ENCODE results near the gene LARP1B.
"Not testable (repeated sequence)": the region's sequence is repeated elsewhere in the genome, so short reads cannot be mapped to it uniquely, and the experiment has no call there.

LARP1B gene

DNA sequence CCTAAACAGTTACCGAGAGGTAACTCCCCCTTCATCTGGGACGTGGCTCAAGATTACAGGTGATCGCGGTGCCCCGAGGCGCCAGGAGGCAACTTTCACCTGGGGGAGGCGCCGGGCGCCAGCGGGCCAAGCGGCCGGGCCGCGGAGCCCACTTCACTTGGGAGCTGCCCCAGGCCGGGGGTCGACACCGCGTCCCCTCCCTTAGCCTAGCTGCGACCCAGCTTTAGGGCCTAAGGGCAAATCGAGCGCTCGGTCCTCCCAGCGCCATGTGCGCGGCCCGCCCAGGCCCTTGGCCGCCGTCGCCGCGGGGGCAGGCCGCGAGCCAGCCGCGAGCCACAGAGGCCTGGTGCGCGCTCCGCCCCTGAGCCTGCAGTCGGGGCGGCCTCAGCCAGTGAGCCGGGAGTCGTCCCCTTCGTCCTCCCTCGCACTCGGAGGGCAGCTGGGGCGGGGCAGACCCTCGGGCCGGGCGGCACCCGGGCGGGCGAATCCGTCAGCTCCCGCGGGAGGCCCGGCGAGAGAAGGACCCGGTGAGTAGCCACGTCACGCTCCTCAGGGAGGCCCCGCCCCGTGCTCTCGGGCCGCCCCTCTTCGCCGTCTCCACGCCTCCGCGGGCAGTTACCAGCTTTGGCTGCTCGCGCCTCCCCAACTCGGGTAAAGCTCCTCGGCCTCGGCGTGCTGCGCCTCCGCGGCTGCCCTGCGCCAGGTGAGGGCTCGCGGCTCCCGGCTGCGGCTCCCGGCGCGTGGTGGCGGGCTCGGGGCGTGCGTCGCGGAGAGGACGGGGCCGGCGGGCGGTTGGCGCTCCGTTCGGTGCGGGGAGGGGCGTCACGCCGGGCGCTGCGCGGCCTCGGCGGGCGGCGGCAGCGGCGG is at the start of gene LARP1B:
Gene LARP1B (plus strand): TSS at position 614 of the 867 bp plus-strand sequence. CDS start 13,640 bp downstream, outside the sequence.
- DNase-seq: peak; percentile 95 to 97

DNA sequence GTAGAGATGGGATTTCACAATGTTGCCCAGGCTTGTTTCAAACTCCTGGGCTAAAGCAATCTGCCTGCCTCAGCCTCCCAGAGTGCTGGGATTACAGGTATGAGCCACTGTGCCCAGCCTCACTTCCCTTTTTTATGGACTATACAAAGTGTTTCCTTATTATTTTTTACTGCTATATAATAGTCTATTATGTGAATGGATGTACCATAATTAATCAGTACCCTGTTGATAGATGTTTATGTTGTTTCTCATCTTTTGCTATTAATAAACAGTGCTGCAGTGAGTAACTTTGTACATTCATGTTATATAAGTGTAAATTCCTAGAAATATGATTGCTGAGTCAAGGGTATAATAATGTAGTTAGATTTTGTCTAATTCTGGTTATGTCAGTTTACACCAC is 35.8 kb upstream of the LARP1B start:
- DNase-seq: no peak

DNA sequence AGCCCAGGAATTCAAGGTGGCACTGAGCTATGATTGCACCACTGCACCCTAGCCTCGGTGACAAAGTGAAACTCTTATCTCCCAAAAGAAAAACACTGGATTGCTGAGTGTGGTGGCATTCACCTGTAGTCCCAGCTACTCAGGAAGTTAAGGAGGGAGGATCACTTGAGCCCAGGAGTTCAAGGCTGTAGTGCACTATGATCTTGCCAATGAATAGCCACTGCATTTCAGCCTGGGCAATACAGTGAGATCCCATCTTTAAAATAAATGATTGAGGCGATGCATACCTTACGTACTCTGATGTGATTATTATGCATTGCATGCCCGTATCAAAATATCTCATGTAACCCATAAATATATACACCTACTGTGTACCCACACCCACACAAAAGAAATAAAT is 31.2 kb upstream of the LARP1B start:
- no peak for DNase-seq

GRCh38 chr4:128031756-128032384 is 29.2 kb upstream of the LARP1B start:
- DNase-seq: no peak

GRCh38 chr4:128039568-128039967 is 21.5 kb upstream of the LARP1B start:
- no peak for DNase-seq

- DNase-seq: not testable (repeated sequence)
Observed at GRCh38 chr4:128047019-128047418, 14.1 kb upstream of the LARP1B start.

GRCh38 chr4:128047514-128047913 is 13.6 kb upstream of the LARP1B start:
- DNase-seq: not testable (repeated sequence)

DNA sequence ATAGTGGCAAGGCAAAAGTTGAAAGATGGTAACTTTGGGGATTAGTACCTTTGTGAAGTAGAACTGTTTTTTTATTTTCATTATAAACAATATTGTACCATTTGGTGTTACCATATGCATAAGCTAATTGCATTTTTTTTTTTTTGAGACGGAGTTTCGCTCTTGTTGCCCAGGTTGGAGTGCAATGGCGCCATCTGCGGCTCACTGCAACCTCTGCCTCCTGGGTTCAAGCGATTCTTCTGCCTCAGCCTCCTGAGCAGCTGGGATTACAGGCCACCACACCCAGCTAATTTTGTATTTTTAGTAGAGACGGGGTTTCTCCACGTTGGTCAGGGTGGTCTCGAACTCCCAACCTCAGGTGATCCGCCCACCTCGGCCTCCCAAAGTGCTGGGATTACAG is 9.9 kb upstream of the LARP1B start:
- not testable (repeated sequence) for DNase-seq

- not testable (repeated sequence) for DNase-seq
Observed at GRCh38 chr4:128054907-128055306, 6.2 kb upstream of the LARP1B start.

- not testable (repeated sequence) for DNase-seq
Observed at GRCh38 chr4:128055441-128056206, 5.5 kb upstream of the LARP1B start.

GRCh38 chr4:128056396-128056795 is 4.7 kb upstream of the LARP1B start:
- no peak for DNase-seq

DNA sequence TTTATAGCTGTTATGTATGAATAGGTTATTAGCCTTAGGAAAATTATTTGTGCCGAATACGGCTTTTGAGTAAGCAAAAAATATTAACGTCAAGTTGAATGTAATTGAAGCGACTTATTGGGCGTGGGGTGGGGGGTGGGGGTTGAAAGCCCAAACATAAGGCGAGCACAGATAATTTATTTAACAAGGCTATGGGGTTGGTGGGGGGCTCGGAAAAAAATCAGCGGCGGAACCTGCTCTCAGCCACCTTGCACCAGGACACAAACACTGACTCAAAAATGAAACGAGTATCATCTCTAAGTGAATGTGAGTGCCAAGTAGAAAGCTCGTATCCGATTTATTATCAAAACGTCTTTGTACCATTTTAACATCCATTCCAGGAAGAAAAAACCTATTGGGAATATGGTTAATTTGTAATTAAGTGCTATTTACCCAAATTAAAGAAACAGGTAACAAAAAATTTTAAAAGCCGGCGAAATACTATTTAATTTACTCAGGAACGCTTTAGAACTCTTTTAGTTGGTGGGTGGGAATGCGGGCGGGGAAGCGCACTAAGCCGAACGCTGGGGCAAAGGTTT is 902 bp upstream of the LARP1B start:
- peak in 1 of 2 donors; percentile 7 for DNase-seq

DNA sequence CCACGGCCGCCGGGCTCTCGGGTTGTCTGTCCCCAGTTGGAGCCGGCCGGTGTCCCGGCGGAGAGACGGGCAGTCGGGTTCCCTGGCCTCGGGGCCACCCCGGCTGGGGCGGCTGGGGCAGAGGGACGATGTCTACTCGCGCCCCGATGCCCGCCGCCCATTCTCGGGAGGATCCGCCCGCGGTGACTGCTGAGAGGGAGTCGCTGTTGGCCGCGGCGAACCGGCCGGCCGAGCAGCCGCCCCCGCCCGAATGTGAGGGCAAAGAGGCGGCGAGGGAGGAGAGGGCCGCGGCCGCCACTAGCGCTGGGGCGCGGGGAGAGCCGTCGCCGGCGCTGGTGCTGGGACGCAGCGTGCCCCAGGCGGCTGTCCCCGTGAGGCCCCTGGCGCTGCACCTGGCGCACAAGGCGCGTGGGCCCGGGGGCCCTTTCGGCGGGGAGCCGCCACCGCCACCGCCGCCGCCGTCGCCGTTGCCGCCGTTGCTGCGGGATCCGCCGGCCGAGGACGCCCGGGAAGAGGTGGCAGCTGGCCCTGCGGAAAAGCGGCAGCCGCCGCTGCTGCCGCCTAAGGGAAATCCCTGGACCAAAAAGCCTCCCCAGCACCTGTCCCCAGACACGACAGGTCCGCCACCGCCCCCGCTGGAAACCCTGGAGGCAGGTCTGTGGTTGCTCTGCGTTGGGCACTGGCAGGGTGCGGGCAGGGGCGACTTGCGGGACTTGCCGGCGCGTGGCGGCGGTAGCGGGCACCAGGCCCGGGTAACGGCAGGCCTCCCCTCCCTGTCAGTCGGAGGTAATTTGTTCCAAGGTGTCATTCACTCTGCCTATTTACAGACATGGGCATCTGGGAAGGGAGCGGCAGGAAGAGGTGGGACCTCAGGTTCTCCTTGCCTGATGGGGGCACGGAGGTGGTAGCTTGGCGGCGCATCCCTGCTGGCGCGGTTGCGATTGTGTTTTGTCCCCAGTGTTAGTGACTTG is 739 bp downstream of the LARP1B start:
- peak; percentile 44 to 46 for DNase-seq

DNA sequence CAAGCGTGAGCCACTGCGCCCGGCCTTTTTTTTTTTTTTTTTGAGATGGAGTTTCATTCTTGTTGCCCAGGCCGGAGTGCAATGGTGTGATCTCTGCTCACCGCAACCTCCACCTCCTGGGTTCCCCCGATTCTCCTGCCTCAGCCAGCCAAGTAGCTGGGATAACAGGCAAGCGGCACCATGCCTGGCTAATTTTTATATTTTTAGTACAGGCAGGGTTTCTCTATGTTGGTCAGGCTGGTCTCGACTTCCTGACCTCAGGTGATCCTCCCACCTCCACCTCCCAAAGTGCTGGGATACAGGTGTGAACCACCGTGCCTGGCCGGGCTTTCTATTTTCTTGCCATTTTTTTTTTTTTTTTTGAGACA is 5.3 kb downstream of the LARP1B start:
- not testable (repeated sequence) for DNase-seq

DNA sequence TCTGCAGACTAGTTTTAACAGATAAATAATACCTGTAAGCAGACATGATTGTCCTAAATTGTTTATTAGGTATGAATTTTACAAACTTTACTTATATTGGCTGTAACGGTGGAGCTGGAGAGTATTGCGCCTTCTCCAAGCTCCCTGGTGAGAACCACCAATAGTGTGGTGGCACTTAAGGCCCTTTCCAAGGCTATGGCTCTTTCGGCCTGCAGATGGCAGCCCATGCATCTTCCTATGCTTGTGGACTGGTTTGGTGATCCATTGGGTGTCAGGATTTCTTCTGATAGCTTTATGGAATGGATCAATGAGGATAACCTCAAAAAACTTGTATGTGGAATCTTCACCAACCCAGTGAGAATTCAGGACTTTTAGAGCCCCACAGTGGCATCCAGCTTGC is 7.8 kb downstream of the LARP1B start:
- DNase-seq: peak; percentile 8 to 33

DNA sequence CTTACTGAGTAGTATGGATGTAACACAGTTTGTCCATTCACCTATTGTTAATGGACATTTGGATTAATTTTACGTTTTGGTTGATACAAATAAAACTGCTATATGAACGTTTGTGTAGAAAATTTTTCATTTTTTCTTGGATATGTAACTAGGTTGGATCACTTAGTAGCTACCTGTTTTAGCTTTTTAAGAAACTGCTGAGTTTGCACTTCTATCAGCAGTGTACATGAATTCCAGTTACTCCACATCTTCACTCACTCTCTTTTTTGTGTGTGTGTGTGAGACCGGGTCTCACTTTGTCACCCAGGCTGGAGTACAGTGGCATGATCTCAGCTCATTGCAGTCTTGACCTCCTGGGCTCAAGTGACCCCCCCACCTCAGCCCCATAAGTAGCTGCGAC is 15.4 kb downstream of the LARP1B start:
- no peak for DNase-seq

- not testable (repeated sequence) for DNase-seq
Observed at GRCh38 chr4:128095293-128095692, 34.2 kb downstream of the LARP1B start.

DNA sequence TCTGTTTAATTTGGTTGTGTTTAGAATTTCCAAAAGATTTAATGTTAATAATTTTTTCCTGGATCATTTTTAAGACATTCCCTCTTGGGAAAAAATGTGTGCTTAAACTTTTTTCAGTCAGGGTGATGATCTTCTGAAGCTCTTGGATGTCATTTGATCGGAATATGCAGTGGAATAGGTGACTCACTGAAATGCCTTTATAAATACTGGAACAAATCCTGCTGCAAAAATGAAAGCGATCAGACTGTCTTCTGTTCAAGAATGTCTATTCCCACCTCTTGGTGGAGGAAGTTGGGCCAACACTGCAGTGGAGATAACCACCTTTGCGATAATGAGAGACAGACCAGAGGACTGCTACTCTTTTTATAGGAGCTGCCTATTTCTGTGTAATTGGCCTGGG is 46.7 kb downstream of the LARP1B start:
- DNase-seq: no peak

DNA sequence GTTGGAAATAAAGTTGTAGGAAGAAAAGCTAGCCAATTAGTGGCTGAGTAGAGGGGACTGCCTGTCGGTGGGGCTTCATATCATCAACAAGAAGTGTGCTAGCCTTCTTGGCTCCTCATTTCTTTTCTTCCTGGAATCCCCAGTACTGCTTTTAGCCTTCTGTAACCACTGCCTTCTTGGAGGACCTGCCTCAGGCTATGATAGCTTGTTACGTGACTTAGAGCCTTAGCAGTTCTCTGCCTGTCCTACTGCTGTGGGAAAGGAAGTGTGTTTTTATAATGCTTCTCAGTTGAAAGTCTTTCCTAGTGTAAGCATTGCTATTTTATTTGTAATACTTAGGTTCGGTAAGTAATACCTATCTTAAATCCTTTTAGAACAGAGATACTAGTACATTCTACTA is 61.9 kb downstream of the LARP1B start:
- DNase-seq: no peak

GRCh38 chr4:128130621-128131020 is 69.5 kb downstream of the LARP1B start:
- DNase-seq: no peak

DNA sequence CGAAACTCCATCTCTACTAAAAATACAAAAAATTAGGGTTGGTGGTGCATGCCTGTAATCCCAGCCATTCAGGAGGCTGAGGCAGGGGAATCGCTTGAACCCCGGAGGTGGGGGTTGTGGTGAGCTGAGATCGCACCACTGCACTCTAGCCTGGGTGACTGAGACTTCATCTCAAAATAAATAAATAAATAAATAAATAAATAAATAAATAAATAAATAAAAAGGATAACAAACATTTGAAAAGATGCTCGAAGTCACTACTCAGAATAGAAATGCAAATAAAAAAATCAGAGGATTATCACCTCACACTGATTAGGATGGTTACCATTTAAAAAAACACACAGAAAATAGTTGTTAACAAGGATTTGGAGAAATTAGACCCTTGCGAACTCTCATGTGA is 73.8 kb downstream of the LARP1B start:
- DNase-seq: no peak

DNA sequence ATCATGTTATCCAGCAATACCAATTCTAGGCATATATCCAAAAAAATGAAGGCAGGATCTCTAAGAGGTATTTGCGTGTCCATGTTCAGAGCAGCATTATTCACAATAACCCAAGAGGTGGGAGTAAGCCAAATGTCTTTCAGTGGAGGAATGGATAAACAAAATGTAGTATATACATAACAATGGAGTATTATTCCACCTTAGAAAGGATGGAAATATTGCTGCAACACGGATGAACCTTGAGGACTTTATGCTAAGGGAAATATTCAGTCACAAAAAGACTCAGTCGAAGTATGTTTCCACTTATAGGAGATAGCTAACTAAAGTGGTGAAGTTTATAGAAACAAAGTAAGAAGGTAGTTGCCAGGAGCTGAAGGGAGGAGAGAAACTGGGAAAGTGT is 74.3 kb downstream of the LARP1B start:
- no peak for DNase-seq
